ENCODE measurements around the gene KCNQ5.

Gene KCNQ5

GRCh38 chr6:73064266-73064665 lies 442.4 kb downstream of the KCNQ5 start:
- Histone ChIP-seq H3K27me3 (ENCODE audit: insufficient read depth, low read depth) (no peaks in the 10 kb centered on the region), H3K4me1 (ENCODE audit: low read depth, poor library complexity, severe bottlenecking) (no peaks in the 10 kb centered on the region), H3K4me3 (IDR thresholded peaks at IDR 0.05; ENCODE audit: insufficient read depth, low read depth, low read length) (no peak overlapping the region), H2AFZ (ENCODE audit: low read depth) (no peak overlapping the region), H3K27ac (no peak overlapping the region), H3K4me2 (no peak overlapping the region), H3K79me2 (ENCODE audit: insufficient read depth, low read depth) (no peaks in the 10 kb centered on the region), H3K36me3 (ENCODE audit: insufficient read depth) (no peaks in the 10 kb centered on the region), H4K20me1 (ENCODE audit: insufficient read depth) (no peaks in the 10 kb centered on the region), H3K9ac (no peak overlapping the region)
- TF ChIP-seq, protein P1, sequence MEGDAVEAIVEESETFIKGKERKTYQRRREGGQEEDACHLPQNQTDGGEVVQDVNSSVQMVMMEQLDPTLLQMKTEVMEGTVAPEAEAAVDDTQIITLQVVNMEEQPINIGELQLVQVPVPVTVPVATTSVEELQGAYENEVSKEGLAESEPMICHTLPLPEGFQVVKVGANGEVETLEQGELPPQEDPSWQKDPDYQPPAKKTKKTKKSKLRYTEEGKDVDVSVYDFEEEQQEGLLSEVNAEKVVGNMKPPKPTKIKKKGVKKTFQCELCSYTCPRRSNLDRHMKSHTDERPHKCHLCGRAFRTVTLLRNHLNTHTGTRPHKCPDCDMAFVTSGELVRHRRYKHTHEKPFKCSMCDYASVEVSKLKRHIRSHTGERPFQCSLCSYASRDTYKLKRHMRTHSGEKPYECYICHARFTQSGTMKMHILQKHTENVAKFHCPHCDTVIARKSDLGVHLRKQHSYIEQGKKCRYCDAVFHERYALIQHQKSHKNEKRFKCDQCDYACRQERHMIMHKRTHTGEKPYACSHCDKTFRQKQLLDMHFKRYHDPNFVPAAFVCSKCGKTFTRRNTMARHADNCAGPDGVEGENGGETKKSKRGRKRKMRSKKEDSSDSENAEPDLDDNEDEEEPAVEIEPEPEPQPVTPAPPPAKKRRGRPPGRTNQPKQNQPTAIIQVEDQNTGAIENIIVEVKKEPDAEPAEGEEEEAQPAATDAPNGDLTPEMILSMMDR (conservative IDR thresholded peaks at IDR 0.05; ENCODE audit: low read depth, low read length) = no peak

DNA sequence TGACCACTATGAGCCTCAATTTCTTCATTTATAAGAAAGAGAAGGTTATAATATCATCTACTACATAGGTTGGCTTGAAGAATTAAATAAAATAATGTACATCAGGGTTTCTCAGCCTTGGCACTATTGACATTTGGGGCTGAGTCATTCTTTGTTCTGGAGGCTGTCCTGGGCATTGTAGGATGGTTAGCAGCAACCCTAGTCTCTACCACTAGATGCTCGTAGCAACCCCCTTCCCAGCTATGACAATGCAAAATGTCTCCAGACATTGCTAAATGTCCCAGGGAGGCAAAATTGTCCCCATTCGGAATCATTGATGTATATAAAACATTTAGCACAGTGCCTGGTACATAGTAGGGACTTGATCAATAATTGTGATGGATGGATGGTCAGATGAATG lies 451.4 kb downstream of the KCNQ5 start:
- no peak overlapping the region for H3K4me2 ChIP-seq
- no peak overlapping the region for H2AFZ ChIP-seq (ENCODE audit: low read depth)
- H3K27me3 ChIP-seq (ENCODE audit: insufficient read depth, low read depth) = no peaks in the 10 kb centered on the region
- no peak overlapping the region for H3K9ac ChIP-seq
- no peak overlapping the region for H3K4me3 ChIP-seq (IDR thresholded peaks at IDR 0.05; ENCODE audit: insufficient read depth, low read depth, low read length)
- no peaks in the 10 kb centered on the region for H4K20me1 ChIP-seq (ENCODE audit: insufficient read depth)
- H3K27ac ChIP-seq = no peak overlapping the region
- no peaks in the 10 kb centered on the region for H3K4me1 ChIP-seq (ENCODE audit: low read depth, poor library complexity, severe bottlenecking)
- TF ChIP-seq, protein P1 (conservative IDR thresholded peaks at IDR 0.05; ENCODE audit: low read depth, low read length) = no peak
- H3K36me3 ChIP-seq (ENCODE audit: insufficient read depth) = no peaks in the 10 kb centered on the region
- H3K79me2 ChIP-seq (ENCODE audit: insufficient read depth, low read depth) = no peaks in the 10 kb centered on the region

DNA sequence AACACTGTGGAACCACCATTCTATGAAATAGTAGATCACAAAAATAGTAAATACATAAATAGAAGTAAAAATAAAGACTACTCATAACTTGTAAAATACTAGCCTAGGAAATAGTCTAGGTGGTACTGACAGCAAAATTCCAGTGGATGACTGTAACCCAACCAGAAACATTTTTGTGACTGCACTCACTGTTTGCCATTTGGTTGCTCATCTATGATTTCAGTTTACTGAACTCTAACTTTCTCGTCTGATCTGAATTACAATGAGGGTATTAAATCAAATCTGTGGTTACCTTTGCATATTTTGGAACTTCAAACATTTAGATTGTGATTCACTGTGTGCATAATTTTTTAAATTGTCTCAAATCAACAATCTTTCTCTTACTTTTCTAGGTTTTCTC lies 452.3 kb downstream of the KCNQ5 start:
- Histone ChIP-seq H4K20me1 (ENCODE audit: insufficient read depth) (no peaks in the 10 kb centered on the region), H3K4me1 (ENCODE audit: low read depth, poor library complexity, severe bottlenecking) (no peaks in the 10 kb centered on the region), H3K9ac (no peak overlapping the region), H3K79me2 (ENCODE audit: insufficient read depth, low read depth) (no peaks in the 10 kb centered on the region), H3K27ac (no peak overlapping the region), H3K4me2 (no peak overlapping the region), H3K36me3 (ENCODE audit: insufficient read depth) (no peaks in the 10 kb centered on the region), H3K27me3 (ENCODE audit: insufficient read depth, low read depth) (no peaks in the 10 kb centered on the region), H2AFZ (ENCODE audit: low read depth) (no peak overlapping the region), H3K4me3 (IDR thresholded peaks at IDR 0.05; ENCODE audit: insufficient read depth, low read depth, low read length) (no peak overlapping the region)
- TF ChIP-seq, protein P1 (conservative IDR thresholded peaks at IDR 0.05; ENCODE audit: low read depth, low read length) = no peak

DNA sequence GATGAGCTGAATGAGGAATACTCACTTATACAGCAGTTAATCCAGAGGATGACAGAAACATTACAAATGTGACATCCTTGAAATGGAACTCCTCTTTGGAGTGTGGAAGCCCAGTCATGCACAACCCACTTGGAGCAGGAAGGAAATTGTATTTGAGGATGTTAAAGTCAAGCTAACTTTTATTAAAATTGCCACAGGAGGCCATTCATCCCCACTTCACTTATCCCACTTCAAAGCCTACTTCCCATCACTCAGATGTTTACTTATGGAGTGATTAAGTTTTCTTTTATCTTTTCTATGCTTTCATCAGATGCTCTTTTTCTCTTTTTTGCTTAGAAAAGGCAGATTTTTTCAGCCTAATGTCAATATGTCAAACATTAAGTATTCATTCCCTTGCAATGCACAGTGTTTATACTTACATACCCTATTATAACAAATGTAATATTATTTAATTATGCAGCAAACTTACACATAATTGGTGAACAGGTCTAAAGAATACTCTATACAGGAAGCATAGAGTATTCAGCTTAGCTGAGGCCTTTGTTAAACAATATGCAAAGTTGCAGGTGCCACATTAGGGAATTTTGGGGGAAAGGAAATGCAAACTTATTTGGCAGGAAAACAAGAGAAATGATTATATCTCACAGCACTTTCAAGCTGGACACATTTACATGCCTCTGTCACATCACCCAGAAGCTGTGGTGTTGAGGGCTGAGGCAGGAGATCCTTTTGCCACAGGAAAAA lies 454.5 kb downstream of the KCNQ5 start:
- Histone ChIP-seq H3K27ac (no peak overlapping the region), H3K27me3 (ENCODE audit: insufficient read depth, low read depth) (no peaks in the 10 kb centered on the region), H3K4me1 (ENCODE audit: low read depth, poor library complexity, severe bottlenecking) (no peaks in the 10 kb centered on the region), H3K4me3 (IDR thresholded peaks at IDR 0.05; ENCODE audit: insufficient read depth, low read depth, low read length) (no peak overlapping the region), H3K79me2 (ENCODE audit: insufficient read depth, low read depth) (no peaks in the 10 kb centered on the region), H3K9ac (no peak overlapping the region), H2AFZ (ENCODE audit: low read depth) (no peak overlapping the region), H3K36me3 (ENCODE audit: insufficient read depth) (no peaks in the 10 kb centered on the region), H3K4me2 (no peak overlapping the region), H4K20me1 (ENCODE audit: insufficient read depth) (no peaks in the 10 kb centered on the region)
- TF ChIP-seq, protein P1 (conservative IDR thresholded peaks at IDR 0.05; ENCODE audit: low read depth, low read length) = no peak
